NCI-H1930 (cell line): ENCODE results near the gene CLDN20.
"Not testable (repeated sequence)": the region's sequence is repeated elsewhere in the genome, so short reads cannot be mapped to it uniquely, and the experiment has no call there.

Source experiments
- DNase-seq, 2 experiments: peaks; one replicate each; lab custom pipeline; 2025; lab: John Stamatoyannopoulos, UW

The CLDN20 gene

GRCh38 chr6:155263373-155264063, at the start of gene CLDN20:
Gene CLDN20, plus strand, starts transcription at chr6:155264013. Its CDS starts 11,707 bp downstream, at chr6:155275720.
- DNase-seq, result no peak

- DNase-seq, result no peak
These were observed 47.9 kb upstream of the CLDN20 start for GRCh38 chr6:155215906-155216305.

- no peak for DNase-seq
These were observed 47.3 kb upstream of the CLDN20 start for GRCh38 chr6:155216312-155217046.

- not testable (repeated sequence) for DNase-seq
These were observed 45.1 kb upstream of the CLDN20 start for GRCh38 chr6:155218711-155219110.

GRCh38 chr6:155219299-155219698, 44.5 kb upstream of the CLDN20 start:
- no peak for DNase-seq

- no peak for DNase-seq
These were observed 43.9 kb upstream of the CLDN20 start for GRCh38 chr6:155219858-155220301.

GRCh38 chr6:155221086-155221485, 42.7 kb upstream of the CLDN20 start:
- DNase-seq, result no peak

- DNase-seq, result no peak
These were observed 41.3 kb upstream of the CLDN20 start for GRCh38 chr6:155222506-155222905.

GRCh38 chr6:155223646-155224451, 40.0 kb upstream of the CLDN20 start:
- DNase-seq, result no peak

- no peak for DNase-seq
These were observed 39.2 kb upstream of the CLDN20 start for GRCh38 chr6:155224618-155225017.

GRCh38 chr6:155227046-155227445, 36.8 kb upstream of the CLDN20 start:
- no peak for DNase-seq

GRCh38 chr6:155228546-155229166, 35.2 kb upstream of the CLDN20 start:
- no peak for DNase-seq

GRCh38 chr6:155230975-155231374, 32.8 kb upstream of the CLDN20 start:
- DNase-seq, result not testable (repeated sequence)

- no peak for DNase-seq
These were observed 31.0 kb upstream of the CLDN20 start for GRCh38 chr6:155232848-155233247.

GRCh38 chr6:155234167-155234566, 29.6 kb upstream of the CLDN20 start:
- DNase-seq, result no peak

- DNase-seq, result no peak
These were observed 29.1 kb upstream of the CLDN20 start for GRCh38 chr6:155234687-155235086.

- DNase-seq, result no peak
These were observed 28.7 kb upstream of the CLDN20 start for GRCh38 chr6:155235087-155235486.

- no peak for DNase-seq
These were observed 26.2 kb upstream of the CLDN20 start for GRCh38 chr6:155237613-155238012.

GRCh38 chr6:155240905-155241600, 22.8 kb upstream of the CLDN20 start:
- no peak for DNase-seq

- DNase-seq, result no peak
These were observed 21.8 kb upstream of the CLDN20 start for GRCh38 chr6:155241966-155242365.

GRCh38 chr6:155244434-155244833, 19.4 kb upstream of the CLDN20 start:
- no peak for DNase-seq
